Transverse colon (tissue), 4 donors: ENCODE data around the gene HBD.

Source experiments
- POLR2AphosphoS5 ChIP-seq, 3 donors: sonication (generic); formaldehyde crosslinking; IDR thresholded peaks; one replicate each; pipeline ENCODE4 v1.6.1; 2016; ENCODE audit warnings: antibody characterized with exemption in 3 of 3
- TF ChIP-seq, protein P1 (sequence below), 5 experiments: fragments of 200-600 bp in 3 of 5; fragments of 450-650 bp in 2 of 5; sonication (generic) in 3 of 5; IDR thresholded peaks; 1 replicate in 2 of 5; 2 replicates in 3 of 5; pipeline ENCODE4 v1.5.1; 2016 to 2017; ENCODE audit warnings: antibody characterized with exemption in 5 of 5, inconsistent platforms in 3 of 5, mild to moderate bottlenecking in 2 of 5, moderate library complexity in 1 of 5

DNA sequence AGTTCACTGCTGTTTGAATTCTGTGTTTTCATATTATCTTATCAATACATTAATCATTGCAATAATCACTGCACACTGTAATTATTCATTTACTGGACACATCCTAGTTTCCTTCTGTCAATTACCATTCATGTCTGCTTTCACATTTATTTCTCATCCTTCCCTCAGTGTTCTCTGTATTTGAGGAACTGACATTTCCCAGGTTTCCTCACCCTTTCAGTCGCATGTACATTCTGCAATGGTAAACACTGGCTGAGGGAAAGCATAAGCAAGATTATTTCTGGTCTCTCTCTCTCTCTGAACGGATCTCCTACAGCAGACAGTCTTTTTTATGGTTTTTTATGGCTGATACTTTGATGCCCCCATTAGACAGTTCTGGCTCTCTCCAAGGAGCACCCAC is 4.2 kb upstream of the HBD start:
- TF ChIP-seq, protein P1, sequence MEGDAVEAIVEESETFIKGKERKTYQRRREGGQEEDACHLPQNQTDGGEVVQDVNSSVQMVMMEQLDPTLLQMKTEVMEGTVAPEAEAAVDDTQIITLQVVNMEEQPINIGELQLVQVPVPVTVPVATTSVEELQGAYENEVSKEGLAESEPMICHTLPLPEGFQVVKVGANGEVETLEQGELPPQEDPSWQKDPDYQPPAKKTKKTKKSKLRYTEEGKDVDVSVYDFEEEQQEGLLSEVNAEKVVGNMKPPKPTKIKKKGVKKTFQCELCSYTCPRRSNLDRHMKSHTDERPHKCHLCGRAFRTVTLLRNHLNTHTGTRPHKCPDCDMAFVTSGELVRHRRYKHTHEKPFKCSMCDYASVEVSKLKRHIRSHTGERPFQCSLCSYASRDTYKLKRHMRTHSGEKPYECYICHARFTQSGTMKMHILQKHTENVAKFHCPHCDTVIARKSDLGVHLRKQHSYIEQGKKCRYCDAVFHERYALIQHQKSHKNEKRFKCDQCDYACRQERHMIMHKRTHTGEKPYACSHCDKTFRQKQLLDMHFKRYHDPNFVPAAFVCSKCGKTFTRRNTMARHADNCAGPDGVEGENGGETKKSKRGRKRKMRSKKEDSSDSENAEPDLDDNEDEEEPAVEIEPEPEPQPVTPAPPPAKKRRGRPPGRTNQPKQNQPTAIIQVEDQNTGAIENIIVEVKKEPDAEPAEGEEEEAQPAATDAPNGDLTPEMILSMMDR (IDR thresholded peaks at IDR 0.05) = no peak
- no peak for TF ChIP-seq POLR2AphosphoS5 (IDR thresholded peaks at IDR 0.05)
